Bronchial epithelial cell (primary cell): Measurements from ENCODE around the gene ACSL6. TPM values are rescaled to one million over a fixed set of nuclear protein-coding genes. Genes with fewer than 3 reads are reported as not detected.

Experiments
- DNase-seq: peaks from one replicate; pipeline ENCODE4 v3.0.0-alpha.2; 2010; ENCODE audit warnings: low read depth
- FAIRE-seq: peaks from 2 replicates; lab custom pipeline; 2011; peaks lifted over from hg19 to GRCh38; lab: Jason Lieb, UNC
- H3K27me3 ChIP-seq: 2 replicates; pipeline ENCODE4 v1.5.1; 2011; ENCODE audit warnings: low read length; ENCODE audit not compliant: control insufficient read depth, insufficient read depth
- H3K36me3 ChIP-seq: 2 replicates; pipeline ENCODE4 v1.5.1; 2011; ENCODE audit warnings: low read length; ENCODE audit not compliant: control insufficient read depth, insufficient read depth
- H3K4me3 ChIP-seq: 2 replicates; pipeline ENCODE4 v1.5.1; 2011; ENCODE audit warnings: mild to moderate bottlenecking, low read depth, low read length, control low read depth
- total RNA-seq: library from RNA; depleted of rRNA; stranded (reverse); fragments of >200 nt; gene quantifications from 2 replicates; pipeline ENCODE4 v1.2.1, GENCODE V29; 2014
- TF ChIP-seq, protein P1 (sequence below): IDR thresholded peaks from 2 replicates; pipeline ENCODE4 v1.5.1; 2011; ENCODE audit warnings: mild to moderate bottlenecking, moderate library complexity, low read length, control low read depth, inconsistent platforms; ENCODE audit not compliant: insufficient read depth, severe bottlenecking

Gene ACSL6
- total RNA-seq, 1 donor from 2014 or later = 0.26 TPM

DNA sequence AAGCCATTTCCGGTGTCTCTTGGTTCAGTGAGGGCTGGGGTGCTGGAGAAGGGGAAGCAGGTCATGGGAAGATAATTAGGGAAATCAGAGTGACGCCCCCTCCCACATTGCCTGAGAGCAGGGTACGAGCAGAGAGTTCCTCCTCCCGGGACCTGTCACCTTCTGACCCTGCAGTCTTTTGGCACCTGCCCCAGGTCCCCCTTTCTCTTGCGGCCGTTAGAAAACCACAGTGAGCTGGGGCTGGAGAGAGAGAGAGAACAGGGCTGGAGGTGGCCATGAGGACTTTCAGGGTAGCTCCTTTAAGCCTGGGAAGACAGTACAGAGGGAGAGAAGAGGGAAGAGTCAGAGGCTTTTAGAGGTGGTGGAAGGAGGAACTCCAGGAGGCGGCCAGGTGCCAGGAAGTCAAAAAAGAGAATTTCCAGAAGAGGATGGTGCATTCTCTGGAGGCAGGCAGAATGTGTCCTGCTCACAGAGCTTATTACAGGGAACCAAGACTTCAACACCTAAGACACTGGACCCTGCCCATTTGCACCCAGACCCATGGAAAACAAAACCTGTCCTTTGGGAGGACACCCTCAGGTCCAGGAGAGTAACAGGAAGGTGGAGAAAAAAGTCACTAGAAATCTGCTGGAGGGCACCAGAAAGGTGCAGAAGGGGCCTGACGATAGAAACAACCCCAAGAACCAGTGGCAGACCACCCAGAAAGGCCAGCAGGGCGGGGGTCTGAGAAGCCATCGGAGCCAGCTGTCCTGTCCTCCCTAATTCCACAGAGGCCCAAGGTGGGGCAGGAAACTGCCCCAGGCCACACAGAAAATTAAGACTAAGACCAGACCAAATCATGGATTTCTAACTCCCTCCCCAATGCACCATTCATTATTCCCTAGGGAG is 6.5 kb upstream of the ACSL6 start:
- Histone ChIP-seq H3K4me3 (no peak overlapping the region), H3K27me3 (no peaks in the 10 kb centered on the region), H3K36me3 (no peaks in the 10 kb centered on the region)
- DNase-seq (no peak), FAIRE-seq (no peak)
- TF ChIP-seq, protein P1, sequence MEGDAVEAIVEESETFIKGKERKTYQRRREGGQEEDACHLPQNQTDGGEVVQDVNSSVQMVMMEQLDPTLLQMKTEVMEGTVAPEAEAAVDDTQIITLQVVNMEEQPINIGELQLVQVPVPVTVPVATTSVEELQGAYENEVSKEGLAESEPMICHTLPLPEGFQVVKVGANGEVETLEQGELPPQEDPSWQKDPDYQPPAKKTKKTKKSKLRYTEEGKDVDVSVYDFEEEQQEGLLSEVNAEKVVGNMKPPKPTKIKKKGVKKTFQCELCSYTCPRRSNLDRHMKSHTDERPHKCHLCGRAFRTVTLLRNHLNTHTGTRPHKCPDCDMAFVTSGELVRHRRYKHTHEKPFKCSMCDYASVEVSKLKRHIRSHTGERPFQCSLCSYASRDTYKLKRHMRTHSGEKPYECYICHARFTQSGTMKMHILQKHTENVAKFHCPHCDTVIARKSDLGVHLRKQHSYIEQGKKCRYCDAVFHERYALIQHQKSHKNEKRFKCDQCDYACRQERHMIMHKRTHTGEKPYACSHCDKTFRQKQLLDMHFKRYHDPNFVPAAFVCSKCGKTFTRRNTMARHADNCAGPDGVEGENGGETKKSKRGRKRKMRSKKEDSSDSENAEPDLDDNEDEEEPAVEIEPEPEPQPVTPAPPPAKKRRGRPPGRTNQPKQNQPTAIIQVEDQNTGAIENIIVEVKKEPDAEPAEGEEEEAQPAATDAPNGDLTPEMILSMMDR = no peak

- DNase-seq (no peak), FAIRE-seq (no peak)
- no peaks in the 10 kb centered on the region for H3K36me3 ChIP-seq
- no peak overlapping the region for H3K4me3 ChIP-seq
- H3K27me3 ChIP-seq = peaks cover 1% of the 10 kb centered on the region
- TF ChIP-seq, protein P1 = no peak
These were observed 5.9 kb upstream of the ACSL6 start for GRCh38 chr5:132017316-132017715.

DNA sequence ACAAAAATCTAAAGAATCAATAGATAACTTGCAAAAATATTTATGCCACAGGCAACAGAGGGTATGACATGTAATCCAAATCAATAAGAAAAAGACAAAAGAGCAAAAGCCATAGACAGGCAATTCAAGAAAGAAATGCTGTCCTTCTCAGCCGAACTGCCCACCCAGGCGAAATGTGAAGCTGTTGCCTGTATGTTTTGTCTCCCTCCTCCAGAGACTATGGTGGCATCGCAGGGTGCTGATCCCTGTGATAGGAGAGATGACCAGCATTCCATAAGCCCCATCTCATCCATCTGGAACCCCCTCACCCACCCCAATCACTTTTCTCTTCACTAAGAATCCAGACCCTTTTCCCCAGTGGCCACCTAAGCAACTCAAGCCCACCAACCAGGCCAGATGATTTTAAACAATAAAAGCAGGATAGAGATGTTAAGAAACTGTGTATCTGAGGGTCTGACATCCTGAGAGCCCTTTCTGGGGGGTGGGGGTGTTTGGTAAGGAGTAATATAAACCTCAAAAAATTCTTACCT is 5.3 kb upstream of the ACSL6 start:
- H3K4me3 ChIP-seq = no peak overlapping the region
- TF ChIP-seq, protein P1 = no peak
- H3K36me3 ChIP-seq = no peaks in the 10 kb centered on the region
- H3K27me3 ChIP-seq = peaks cover 6% of the 10 kb centered on the region
- FAIRE-seq (no peak), DNase-seq (no peak)

GRCh38 chr5:132013711-132014110 is 2.3 kb upstream of the ACSL6 start:
- Histone ChIP-seq H3K4me3 (no peak overlapping the region), H3K27me3 (peaks cover 14% of the 10 kb centered on the region), H3K36me3 (no peaks in the 10 kb centered on the region)
- TF ChIP-seq, protein P1 = no peak
- no peak for FAIRE-seq
- peak; percentile 41 for DNase-seq

- H3K27me3 ChIP-seq = peaks cover 14% of the 10 kb centered on the region
- no peaks in the 10 kb centered on the region for H3K36me3 ChIP-seq
- TF ChIP-seq, protein P1 = no peak
- FAIRE-seq (peak; percentile 80), DNase-seq (no peak)
- no peak overlapping the region for H3K4me3 ChIP-seq
These were observed 1.7 kb upstream of the ACSL6 start for GRCh38 chr5:132013006-132013689.
